DOHH2 (cell line): ENCODE data around the gene GBF1.
"Not testable (repeated sequence)": the region's sequence is repeated elsewhere in the genome, so short reads cannot be mapped to it uniquely, and the experiment has no call there.

Experiments
- H3F3A ChIP-seq: fragments of 200-600 bp; sonication (generic), shearing (Covaris generic); 2 replicates; pipeline ENCODE4 v1.6.0; 2016; ENCODE audit warnings: antibody characterized with exemption, mild to moderate bottlenecking; ENCODE audit not compliant: control insufficient read depth, insufficient read depth
- H3K27ac ChIP-seq: fragments of 200-600 bp; sonication (generic); 2 replicates; pipeline ENCODE4 v1.5.1; 2014; ENCODE audit warnings: low read depth, mild to moderate bottlenecking, low read length, moderate library complexity
- H3K27me3 ChIP-seq: fragments of 200-600 bp; sonication (generic); 2 replicates; pipeline ENCODE4 v1.6.1; 2014; ENCODE audit warnings: mild to moderate bottlenecking, low read length, mixed read lengths; ENCODE audit not compliant: control insufficient read depth
- H3K36me3 ChIP-seq: fragments of 200-600 bp; sonication (generic); 2 replicates; pipeline ENCODE4 v1.6.1; 2014; ENCODE audit warnings: mild to moderate bottlenecking, low read length, moderate library complexity, mixed read lengths; ENCODE audit not compliant: control insufficient read depth
- H3K4me1 ChIP-seq: fragments of 200-600 bp; sonication (generic); 2 replicates; pipeline ENCODE4 v1.6.1; 2014; ENCODE audit warnings: mild to moderate bottlenecking, low read length, mixed read lengths; ENCODE audit not compliant: control insufficient read depth
- H3K4me2 ChIP-seq: fragments of 200-600 bp; sonication (generic); 2 replicates; pipeline ENCODE4 v1.6.0; 2014; ENCODE audit warnings: mild to moderate bottlenecking, low read length, moderate library complexity
- H3K4me3 ChIP-seq: fragments of 200-600 bp; sonication (generic); 2 replicates; pipeline ENCODE4 v1.5.1; 2014; ENCODE audit warnings: mild to moderate bottlenecking, low read length, mixed read lengths
- H3K79me2 ChIP-seq: fragments of 200-600 bp; sonication (generic); 2 replicates; pipeline ENCODE4 v1.6.1; 2014; ENCODE audit warnings: mild to moderate bottlenecking, low read length, mixed read lengths; ENCODE audit not compliant: control insufficient read depth
- H3K9me2 ChIP-seq: fragments of 200-600 bp; sonication (generic); replicated peaks from 2 replicates; pipeline ENCODE4 v1.6.1; 2014; ENCODE audit warnings: mild to moderate bottlenecking, low read length, mixed read lengths; ENCODE audit not compliant: control insufficient read depth
- H3K9me3 ChIP-seq: fragments of 200-600 bp; sonication (generic); 2 replicates; pipeline ENCODE4 v1.6.1; 2014; ENCODE audit warnings: antibody characterized with exemption, low read length, mixed read lengths; ENCODE audit not compliant: control insufficient read depth, insufficient read depth
- H4K20me1 ChIP-seq: fragments of 200-600 bp; sonication (generic); 2 replicates; pipeline ENCODE4 v1.6.0; 2014; ENCODE audit warnings: low read depth, mild to moderate bottlenecking, antibody characterized with exemption, low read length, moderate library complexity; ENCODE audit not compliant: control insufficient read depth, insufficient read depth
- EZH2phosphoT487 ChIP-seq: fragments of 200-600 bp; sonication (generic); IDR thresholded peaks from 2 replicates; pipeline ENCODE4 v1.6.1; 2017; ENCODE audit warnings: borderline replicate concordance, mild to moderate bottlenecking, antibody characterized with exemption, low read length, moderate library complexity, mixed read lengths
- TF ChIP-seq, protein P1 (sequence below): fragments of 200-600 bp; sonication (generic); IDR thresholded peaks from one replicate; pipeline ENCODE4 v1.5.1; 2014; ENCODE audit warnings: antibody characterized with exemption, mild to moderate bottlenecking, low read depth, low read length; ENCODE audit not compliant: poor library complexity, severe bottlenecking

Gene GBF1

GRCh38 chr10:102211615-102212299 lies 33.6 kb upstream of the GBF1 start:
- Histone ChIP-seq H3F3A (no peaks in the 10 kb centered on the region), H3K4me3 (no peak overlapping the region), H3K4me2 (no peak overlapping the region), H3K9me3 (no peaks in the 10 kb centered on the region), H3K36me3 (no peaks in the 10 kb centered on the region), H3K4me1 (no peaks in the 10 kb centered on the region), H3K9me2 (no peaks in the 10 kb centered on the region), H3K79me2 (no peaks in the 10 kb centered on the region), H4K20me1 (no peaks in the 10 kb centered on the region), H3K27ac (no peak overlapping the region), H3K27me3 (no peaks in the 10 kb centered on the region; the same call in 1 of the 2 replicates)
- TF ChIP-seq, protein P1, sequence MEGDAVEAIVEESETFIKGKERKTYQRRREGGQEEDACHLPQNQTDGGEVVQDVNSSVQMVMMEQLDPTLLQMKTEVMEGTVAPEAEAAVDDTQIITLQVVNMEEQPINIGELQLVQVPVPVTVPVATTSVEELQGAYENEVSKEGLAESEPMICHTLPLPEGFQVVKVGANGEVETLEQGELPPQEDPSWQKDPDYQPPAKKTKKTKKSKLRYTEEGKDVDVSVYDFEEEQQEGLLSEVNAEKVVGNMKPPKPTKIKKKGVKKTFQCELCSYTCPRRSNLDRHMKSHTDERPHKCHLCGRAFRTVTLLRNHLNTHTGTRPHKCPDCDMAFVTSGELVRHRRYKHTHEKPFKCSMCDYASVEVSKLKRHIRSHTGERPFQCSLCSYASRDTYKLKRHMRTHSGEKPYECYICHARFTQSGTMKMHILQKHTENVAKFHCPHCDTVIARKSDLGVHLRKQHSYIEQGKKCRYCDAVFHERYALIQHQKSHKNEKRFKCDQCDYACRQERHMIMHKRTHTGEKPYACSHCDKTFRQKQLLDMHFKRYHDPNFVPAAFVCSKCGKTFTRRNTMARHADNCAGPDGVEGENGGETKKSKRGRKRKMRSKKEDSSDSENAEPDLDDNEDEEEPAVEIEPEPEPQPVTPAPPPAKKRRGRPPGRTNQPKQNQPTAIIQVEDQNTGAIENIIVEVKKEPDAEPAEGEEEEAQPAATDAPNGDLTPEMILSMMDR, result no peak
- TF ChIP-seq EZH2phosphoT487, result no peak

DNA sequence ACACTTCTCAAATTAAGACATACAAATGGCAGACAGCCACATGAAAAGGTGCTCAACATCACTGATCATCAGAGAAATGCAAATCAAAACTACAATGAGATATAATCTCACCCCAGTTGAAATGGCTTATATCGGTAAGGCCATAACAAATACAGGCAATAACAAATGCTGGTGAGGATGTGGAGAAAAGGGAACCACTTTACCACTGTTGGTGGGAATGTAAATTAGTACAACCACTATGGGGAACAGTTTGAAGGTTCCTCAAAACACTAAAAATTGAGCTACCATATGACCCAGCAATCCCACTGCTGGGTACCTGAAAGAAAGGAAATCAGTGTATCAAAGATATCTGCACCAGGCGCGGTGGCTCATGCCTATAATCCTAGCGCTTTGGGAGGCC lies 31.7 kb upstream of the GBF1 start:
- not testable (repeated sequence) for H3K9me3 ChIP-seq, H4K20me1 ChIP-seq, H3K27ac ChIP-seq, H3F3A ChIP-seq, H3K36me3 ChIP-seq, H3K27me3 ChIP-seq, H3K79me2 ChIP-seq, H3K9me2 ChIP-seq, H3K4me3 ChIP-seq, H3K4me2 ChIP-seq, H3K4me1 ChIP-seq

GRCh38 chr10:102219370-102219769 lies 26.0 kb upstream of the GBF1 start:
- TF ChIP-seq EZH2phosphoT487, result no peak
- TF ChIP-seq, protein P1, result no peak
- Histone ChIP-seq H3K27ac (no peak overlapping the region), H3K9me2 (no peaks in the 10 kb centered on the region), H3K4me3 (no peak overlapping the region), H3K36me3 (no peaks in the 10 kb centered on the region), H3K4me2 (no peak overlapping the region), H3K79me2 (no peaks in the 10 kb centered on the region), H3K27me3 (peaks cover 13% of the 10 kb centered on the region), H3K9me3 (no peaks in the 10 kb centered on the region), H4K20me1 (no peaks in the 10 kb centered on the region), H3F3A (no peaks in the 10 kb centered on the region), H3K4me1 (no peaks in the 10 kb centered on the region)

- Histone ChIP-seq H4K20me1 (no peaks in the 10 kb centered on the region), H3K36me3 (no peaks in the 10 kb centered on the region), H3K27me3 (peaks cover 13% of the 10 kb centered on the region), H3F3A (no peaks in the 10 kb centered on the region), H3K27ac (no peak overlapping the region), H3K4me3 (no peak overlapping the region), H3K79me2 (no peaks in the 10 kb centered on the region), H3K9me2 (no peaks in the 10 kb centered on the region), H3K4me1 (no peaks in the 10 kb centered on the region), H3K4me2 (no peak overlapping the region), H3K9me3 (no peaks in the 10 kb centered on the region)
- TF ChIP-seq, protein P1, result no peak
- no peak for TF ChIP-seq EZH2phosphoT487
Observed at GRCh38 chr10:102220612-102221011, 24.7 kb upstream of the GBF1 start.
